ENCODE results near the gene LRP1B. TPM values are rescaled to one million over a fixed set of nuclear protein-coding genes. Genes with fewer than 3 reads are reported as not detected.

LRP1B gene
- total RNA-seq, 1 donor from 2014 or later = 0.54 TPM

- no peaks in the 10 kb centered on the region for H3K9me3 Mint-ChIP-seq
- H3K4me3 Mint-ChIP-seq = no peak overlapping the region
- H3K27me3 Mint-ChIP-seq (ENCODE audit: low read depth) = no peaks in the 10 kb centered on the region
- H3K27ac Mint-ChIP-seq (ENCODE audit: unreplicated experiment) = no peak overlapping the region
- no peak for TF ChIP-seq CTCF (conservative IDR thresholded peaks at IDR 0.05)
- no peaks in the 10 kb centered on the region for H3K4me1 Mint-ChIP-seq
- H3K36me3 Mint-ChIP-seq (ENCODE audit: low read depth) = no peaks in the 10 kb centered on the region
- DNase-seq (ENCODE audit: low read depth, low spot score) = no peak
These were observed 574.8 kb downstream of the LRP1B start for GRCh38 chr2:141555876-141556470.

- Mint-ChIP-seq H3K36me3 (ENCODE audit: low read depth) (no peaks in the 10 kb centered on the region), H3K27me3 (ENCODE audit: low read depth) (no peaks in the 10 kb centered on the region), H3K4me1 (no peaks in the 10 kb centered on the region), H3K27ac (ENCODE audit: unreplicated experiment) (no peak overlapping the region), H3K4me3 (no peak overlapping the region), H3K9me3 (no peaks in the 10 kb centered on the region)
- DNase-seq (ENCODE audit: low read depth, low spot score) = peak; percentile 2
- peak; percentile 69 for TF ChIP-seq CTCF (conservative IDR thresholded peaks at IDR 0.05)
These were observed 576.0 kb downstream of the LRP1B start for GRCh38 chr2:141554810-141555209.

- peak overlapping the region; percentile 76 for H3K27ac Mint-ChIP-seq (ENCODE audit: unreplicated experiment)
- no peaks in the 10 kb centered on the region for H3K27me3 Mint-ChIP-seq (ENCODE audit: low read depth)
- no peak overlapping the region for H3K4me3 Mint-ChIP-seq
- H3K36me3 Mint-ChIP-seq (ENCODE audit: low read depth) = no peaks in the 10 kb centered on the region
- no peaks in the 10 kb centered on the region for H3K9me3 Mint-ChIP-seq
- DNase-seq (ENCODE audit: low read depth, low spot score) = no peak
- TF ChIP-seq CTCF (conservative IDR thresholded peaks at IDR 0.05) = no peak
- peaks cover 6% of the 10 kb centered on the region for H3K4me1 Mint-ChIP-seq
These were observed 596.0 kb downstream of the LRP1B start for GRCh38 chr2:141534666-141535362.

- Mint-ChIP-seq H3K4me1 (peaks cover under 1% of the 10 kb centered on the region), H3K36me3 (ENCODE audit: low read depth) (no peaks in the 10 kb centered on the region), H3K27ac (ENCODE audit: unreplicated experiment) (no peak overlapping the region), H3K4me3 (no peak overlapping the region), H3K9me3 (no peaks in the 10 kb centered on the region), H3K27me3 (ENCODE audit: low read depth) (no peaks in the 10 kb centered on the region)
- no peak for TF ChIP-seq CTCF (conservative IDR thresholded peaks at IDR 0.05)
- DNase-seq (ENCODE audit: low read depth, low spot score) = no peak
These were observed 601.2 kb downstream of the LRP1B start for GRCh38 chr2:141529659-141530058.

GRCh38 chr2:141528990-141529389 lies 601.8 kb downstream of the LRP1B start:
- Mint-ChIP-seq H3K4me1 (no peaks in the 10 kb centered on the region), H3K36me3 (ENCODE audit: low read depth) (no peaks in the 10 kb centered on the region), H3K9me3 (no peaks in the 10 kb centered on the region), H3K27ac (ENCODE audit: unreplicated experiment) (no peak overlapping the region), H3K27me3 (ENCODE audit: low read depth) (no peaks in the 10 kb centered on the region), H3K4me3 (no peak overlapping the region)
- DNase-seq (ENCODE audit: low read depth, low spot score) = no peak
- TF ChIP-seq CTCF (conservative IDR thresholded peaks at IDR 0.05) = no peak

Measured in neural crest cell (in vitro differentiated cells).